ENCODE measurements around the gene MAP2K3.
"Not testable (repeated sequence)": the region's sequence is repeated elsewhere in the genome, so short reads cannot be mapped to it uniquely, and the experiment has no call there.

The MAP2K3 gene

DNA sequence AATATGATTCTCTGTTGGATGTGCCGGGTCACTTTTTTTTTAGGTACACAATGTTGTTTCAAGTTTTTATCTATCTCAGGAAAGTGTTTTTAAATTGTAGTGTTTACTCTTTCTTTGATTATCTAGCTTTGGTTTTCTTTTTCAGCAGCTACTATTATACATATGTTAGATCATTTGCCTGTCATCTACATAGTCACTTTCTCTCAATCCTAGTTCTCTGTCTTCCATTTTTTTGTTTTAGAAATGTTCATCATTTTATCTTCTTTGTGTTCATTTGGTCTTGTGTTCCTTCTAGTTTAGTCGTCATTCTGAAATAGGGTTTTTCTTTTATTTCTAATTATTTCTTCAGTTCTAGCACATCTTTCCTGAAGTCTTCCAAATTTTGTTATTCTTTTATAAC lies 44.3 kb downstream of the MAP2K3 start:
- DNase-seq (ENCODE audit: low read depth), result not testable (repeated sequence)

DNA sequence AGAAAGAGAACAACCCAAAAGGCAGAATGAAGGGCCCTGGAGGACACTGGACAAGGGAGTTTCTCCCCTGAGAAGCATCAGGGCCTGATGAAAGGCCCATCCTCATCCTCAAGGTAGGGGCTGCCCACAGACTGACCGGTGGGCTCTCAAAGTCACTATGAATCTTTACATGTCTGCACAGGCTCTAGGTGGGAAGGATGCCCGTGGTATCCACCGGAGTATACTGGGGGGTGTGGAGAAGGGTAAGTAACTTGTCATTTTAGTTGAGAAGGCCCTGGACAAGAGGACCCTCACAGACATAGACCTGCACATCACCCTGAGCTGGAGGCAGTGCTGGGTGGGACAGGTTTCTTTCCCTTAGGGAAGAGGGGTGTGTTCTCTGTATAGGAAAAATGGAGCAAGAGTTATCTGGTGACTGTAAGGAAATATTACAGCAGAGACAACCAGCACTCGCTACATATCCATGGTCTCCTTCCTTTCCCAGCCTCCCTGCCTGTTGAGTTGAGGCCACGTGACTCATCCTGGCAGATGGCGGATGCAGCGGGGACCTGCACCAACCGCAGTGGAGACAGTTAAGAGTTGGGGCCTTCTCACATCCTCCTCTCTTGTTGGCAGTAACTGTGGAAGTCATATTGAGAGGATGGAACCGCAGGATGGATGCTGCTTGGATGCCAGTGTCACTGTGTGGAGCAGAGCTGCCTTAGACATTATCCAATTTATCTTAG lies 46.1 kb downstream of the MAP2K3 start:
- no peak for DNase-seq (ENCODE audit: low read depth)

DNA sequence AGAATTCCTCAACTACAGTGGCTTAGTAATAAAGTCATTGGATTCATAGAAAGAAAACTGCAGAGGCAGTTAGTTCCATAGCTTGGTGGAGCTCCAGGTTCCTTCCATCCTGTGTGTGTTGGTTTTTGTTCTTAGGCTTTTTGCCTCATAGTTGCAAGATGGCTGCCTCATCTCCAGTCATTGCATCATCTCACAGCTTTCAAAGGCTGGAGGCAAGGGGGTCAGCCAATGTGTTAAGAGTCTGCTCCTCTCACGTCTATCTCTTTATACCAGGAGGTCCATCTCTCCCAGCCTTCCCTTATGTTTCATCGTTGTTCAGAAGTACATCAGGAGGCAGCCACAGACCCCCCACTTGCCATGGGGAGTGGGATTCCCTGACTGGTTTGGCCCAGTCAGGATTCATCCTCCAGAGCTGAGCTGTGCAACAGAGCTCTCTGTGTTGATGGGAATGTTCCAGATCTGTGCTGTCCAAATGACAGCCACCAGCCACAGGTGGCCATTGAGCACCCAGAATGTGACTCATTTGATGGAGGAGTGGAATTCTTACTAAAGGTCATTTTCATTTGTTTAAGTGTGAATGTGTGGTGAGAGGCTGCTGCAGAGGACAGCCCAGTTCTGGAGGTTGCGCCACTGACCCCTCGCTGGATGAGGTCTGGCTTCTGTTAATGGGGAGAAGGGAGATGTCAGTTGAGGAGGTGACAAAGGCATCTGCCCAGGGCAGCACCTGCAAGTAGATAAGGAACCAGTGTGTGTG lies 52.2 kb downstream of the MAP2K3 start:
- DNase-seq (ENCODE audit: low read depth), result not testable (repeated sequence)

DNA sequence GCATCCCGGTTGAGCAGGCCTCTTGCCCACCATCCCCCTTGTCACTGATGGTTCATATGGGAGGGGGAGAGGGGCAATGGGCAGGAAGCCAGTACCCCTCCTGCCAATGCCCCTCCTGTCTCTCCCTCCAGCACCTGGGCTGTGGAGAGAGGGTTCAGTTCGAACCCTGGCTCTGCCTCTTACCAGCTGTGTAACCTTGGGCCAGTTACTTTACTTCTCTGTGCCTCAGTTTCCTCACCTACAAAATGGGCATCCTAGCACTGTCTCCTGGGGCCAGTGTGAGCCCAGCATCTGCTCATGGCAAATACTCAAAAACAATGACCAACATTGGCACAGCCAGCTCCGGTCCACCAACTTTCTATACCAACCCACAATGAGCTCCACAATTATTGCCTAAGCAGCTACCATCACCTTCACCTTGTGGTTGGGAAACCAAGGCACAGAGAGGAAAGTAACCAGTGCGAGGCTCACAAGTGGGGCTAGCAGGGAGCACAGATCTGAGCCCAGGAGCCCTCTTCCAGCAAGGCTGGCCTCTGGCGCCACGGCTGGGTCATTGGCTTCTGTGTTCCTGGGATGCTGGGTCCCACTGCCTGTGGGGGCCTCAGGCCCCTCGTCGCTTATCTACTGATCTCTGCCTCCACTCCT lies 53.6 kb downstream of the MAP2K3 start:
- DNase-seq (ENCODE audit: low read depth), result not testable (repeated sequence)

DNA sequence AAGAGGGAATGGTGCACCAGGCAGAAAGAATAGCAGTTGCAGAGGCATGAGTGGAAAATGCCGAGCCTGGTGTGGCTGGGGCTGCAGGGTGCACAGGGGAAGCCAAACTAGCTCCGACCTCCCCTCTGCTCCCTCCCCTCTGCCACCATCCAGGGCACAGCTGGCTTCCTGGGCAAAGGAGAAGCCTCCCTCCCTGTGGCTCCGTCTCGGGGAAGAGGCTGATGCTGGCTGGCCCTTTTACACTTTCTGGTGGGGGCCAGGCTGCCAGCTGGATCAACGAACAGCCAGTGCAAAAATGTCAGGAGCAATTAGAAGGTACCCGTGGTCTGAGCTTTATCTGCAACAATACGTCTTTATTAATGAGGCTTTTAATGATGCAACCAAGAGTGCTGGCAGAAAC lies 54.5 kb downstream of the MAP2K3 start:
- no peak for DNase-seq (ENCODE audit: low read depth)

DNA sequence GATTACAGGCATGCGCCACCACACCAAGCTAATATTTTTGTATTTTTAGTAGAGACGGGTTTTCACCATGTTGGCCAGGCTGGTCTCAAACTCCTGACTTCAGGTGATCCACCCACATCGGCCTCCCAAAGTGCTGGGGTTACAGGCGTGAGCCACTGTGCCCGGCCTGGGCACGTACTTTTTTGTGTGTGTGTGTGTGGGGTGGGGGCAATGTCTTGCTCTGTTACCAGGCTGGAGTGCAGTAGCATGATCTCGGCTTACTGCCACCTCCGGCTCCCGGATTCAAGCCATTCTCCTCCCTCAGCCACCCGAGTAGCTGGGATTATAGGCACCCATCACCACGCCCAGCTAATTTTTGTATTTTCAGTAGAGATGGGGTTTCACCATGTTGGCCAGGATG lies 55.1 kb downstream of the MAP2K3 start:
- DNase-seq (ENCODE audit: low read depth), result not testable (repeated sequence)

DNA sequence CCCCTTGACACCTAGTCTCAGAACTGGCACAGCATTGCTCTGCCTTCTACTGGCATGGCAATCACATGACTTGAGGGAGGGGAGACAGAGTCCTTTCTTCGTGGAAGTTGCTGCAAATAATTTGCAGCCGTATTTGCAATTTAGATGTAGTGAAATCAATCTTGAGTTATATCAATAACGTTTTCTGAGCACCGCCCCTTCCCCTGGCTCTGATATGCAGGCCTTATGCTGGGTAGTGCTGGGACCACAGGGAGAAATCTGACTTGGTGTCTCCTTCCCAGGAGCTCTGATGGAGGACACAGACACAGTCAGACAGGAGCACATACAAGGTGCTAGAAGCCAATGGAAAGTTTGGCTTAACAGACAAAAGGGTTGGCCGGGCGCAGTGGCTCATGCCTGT lies 55.9 kb downstream of the MAP2K3 start:
- DNase-seq (ENCODE audit: low read depth), result not testable (repeated sequence)

DNA sequence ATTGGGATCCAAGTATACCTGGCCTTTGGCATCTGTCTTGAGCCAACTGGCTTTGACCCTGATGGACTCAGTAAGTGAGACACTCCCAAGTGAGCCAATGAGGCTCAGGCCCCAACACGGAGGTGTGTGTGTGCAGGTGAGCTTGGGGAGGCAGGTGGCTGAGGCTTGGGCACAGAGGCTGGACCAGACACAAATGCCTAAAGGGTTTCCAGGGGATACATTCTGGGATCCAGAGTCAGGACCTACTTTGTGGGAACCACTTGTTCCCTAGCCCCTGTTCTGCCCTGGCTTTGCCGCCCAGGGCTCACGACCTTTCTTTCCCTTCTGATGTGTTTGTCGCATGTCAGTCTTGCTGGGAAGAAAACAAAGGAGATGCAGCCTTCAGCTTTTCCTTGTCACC lies 56.8 kb downstream of the MAP2K3 start:
- DNase-seq (ENCODE audit: low read depth), result not testable (repeated sequence)

DNA sequence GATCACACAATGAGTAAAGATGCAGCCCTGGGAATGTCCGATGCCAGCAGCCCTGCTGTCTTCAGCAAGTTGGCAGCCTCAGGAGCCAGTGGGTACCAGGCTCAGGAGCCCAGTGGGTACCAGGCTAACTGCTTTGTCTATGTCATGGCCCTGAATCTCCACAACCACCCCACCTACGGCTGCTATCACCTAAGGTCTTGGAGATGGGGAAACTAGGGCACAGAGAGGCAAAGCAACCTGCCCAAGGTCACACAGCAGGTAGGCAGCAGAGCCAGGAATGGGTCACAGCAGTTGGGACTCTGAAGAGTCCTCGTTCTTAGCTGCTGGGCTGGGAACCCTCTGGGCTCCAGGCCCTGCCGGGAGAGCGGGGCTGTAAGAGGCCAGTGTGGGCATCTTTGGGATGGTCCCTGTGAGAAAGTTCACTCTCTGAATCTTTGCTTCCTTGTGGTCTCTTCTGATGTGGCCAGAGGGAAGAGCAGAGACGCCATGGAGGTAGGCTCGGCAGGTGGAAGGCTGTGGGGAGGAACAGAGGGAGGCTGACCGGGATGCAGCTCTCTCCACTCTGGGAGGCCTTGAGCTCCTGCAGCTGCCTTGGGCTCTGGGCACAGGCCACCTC lies 57.5 kb downstream of the MAP2K3 start:
- DNase-seq (ENCODE audit: low read depth), result not testable (repeated sequence)

DNA sequence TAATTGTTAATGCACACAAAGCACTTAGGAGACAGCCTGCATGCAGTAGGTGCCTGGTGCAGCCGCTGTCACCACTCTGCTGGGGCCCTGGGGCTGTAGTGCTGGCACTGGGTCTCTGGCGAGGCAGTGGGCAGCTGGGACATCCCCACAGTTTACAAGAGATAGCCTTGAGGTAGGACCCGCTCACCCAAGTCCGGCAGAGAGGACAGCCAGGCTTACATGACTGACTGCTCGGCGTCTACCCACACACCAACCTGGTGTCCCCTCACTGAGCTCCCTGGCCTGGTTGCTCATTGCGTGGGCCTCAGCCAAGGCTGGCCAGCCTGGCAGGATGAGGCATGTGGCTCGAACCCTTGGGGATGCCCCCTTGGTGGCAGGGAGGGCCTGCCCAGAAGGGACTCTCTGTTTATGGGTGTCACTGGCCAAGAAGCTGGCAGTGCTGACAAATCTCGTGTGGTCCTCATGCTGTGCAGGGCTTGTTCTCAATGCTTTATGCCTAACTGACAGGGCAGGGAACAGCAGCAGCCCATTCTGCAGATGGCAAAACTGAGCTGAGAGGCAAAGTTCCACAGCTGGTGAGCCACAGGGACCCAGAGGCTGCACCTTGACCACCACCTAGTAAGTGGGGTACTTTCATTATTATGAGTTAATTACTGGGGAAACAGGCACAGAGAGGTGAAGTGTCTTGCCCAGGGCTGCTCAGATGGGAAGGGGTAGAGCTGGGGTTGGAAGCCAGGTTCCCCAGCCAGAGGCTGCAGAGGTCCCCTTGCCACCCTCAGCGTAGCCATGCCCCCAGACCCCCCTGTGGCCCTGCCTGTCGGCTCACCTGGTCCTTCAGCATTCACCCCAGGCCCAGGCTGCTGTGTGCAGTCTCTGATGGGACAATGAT lies 58.8 kb downstream of the MAP2K3 start:
- DNase-seq (ENCODE audit: low read depth), result not testable (repeated sequence)

DNA sequence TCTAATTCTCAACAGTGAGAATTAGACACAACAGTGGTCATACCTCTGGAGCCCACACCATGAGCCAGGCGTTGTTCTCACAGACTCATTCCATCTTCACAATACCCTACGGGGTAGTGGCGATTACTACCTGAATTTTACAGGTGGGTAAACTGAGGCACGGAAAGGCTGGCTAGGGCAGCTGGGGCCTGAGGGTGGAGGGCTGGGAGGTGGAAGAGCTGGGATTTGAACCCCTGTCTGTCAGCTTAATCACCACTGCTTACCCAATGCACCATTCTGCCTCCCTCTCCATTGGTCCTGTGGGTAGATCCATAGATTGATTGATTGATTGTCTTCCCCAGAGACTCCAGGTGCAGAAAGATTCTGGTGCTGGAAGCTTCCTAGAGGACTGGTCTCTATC lies 60.3 kb downstream of the MAP2K3 start:
- not testable (repeated sequence) for DNase-seq (ENCODE audit: low read depth)

DNA sequence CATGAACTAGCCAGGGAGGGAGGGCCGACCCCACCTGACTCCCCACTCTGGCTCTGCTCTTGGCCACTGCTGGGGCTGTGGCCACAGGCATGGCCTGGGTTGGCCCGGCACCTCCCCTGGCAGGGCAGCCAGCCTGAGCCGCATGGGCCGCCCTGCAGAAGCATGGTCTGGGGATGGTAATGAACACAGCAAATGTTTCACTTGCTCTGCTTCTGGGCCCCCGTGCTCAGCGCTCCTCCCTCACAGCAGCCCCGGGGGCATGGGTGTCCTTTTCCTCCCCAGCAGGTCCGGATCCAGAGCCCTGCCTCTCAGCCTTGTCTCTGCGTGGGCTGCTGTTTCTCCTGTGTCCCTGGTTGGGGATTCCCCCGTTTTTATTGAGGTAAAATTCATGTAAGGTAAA lies 60.7 kb downstream of the MAP2K3 start:
- no peak for DNase-seq (ENCODE audit: low read depth)

DNA sequence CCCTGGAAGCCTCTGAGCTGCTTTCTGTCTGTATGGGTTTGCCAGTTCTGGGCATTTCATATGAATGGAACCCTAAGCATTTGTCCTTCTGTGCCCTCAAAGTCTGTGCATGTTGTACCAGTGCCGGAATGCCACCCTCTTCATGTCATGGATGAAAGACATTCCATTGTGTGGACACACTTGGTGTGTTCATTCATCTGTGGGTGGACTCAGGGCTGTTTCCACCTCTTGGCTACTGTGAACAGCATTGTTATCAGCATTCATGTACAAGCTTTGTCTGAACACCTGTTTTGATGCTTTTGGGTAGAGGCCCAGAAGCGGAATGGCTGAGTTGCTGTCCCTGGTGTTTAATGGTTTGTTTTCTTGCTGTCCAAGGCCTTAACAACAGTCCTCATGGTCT lies 61.6 kb downstream of the MAP2K3 start:
- not testable (repeated sequence) for DNase-seq (ENCODE audit: low read depth)

DNA sequence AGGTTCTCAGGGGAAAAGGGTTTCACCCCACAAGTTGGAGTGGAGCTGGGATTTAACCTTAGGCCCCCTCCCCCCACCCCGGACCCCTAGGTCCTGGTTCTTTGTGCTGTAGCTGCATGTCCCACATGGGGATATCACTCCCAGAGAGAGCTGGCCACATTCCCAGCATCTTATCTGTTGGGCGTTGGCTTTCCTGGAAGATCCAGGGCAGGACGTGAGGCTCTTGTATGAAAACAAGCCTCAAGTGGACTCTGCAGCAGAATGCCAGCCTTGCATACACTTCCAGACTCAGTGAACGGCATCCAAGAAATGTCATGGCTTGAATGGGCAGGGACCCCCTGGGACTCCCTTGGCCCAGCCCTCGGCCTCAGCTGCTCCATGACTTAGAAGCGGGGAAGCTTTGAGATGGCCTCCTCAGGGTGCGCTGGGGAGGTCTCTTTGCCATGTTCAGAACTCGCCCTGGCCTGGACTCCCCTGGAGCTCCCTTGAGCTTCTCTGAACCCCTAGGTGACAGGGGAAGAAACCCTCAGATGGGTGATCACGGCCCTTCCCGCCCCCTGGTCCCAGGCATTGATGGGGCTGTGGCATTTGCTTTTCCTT lies 62.2 kb downstream of the MAP2K3 start:
- DNase-seq (ENCODE audit: low read depth), result not testable (repeated sequence)

DNA sequence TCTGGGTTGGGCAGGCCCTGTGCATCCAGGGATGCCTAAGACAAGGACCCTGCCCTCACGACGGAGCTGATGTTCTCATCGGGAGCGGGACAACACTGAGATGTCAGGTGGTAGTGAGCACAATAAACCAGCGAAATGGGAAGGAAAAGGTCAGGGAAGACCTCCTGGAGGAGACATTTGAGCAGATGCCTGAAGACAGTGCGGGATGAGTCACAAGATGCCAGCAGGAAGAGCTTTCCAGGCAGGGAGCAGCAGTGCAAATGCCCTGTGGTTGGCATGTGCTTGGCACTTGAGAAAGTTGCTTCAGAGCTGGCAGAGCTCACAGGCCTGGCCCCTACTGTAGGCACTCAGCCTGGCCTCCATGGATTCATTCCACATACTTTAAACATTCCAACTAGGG lies 63.1 kb downstream of the MAP2K3 start:
- DNase-seq (ENCODE audit: low read depth), result not testable (repeated sequence)

DNA sequence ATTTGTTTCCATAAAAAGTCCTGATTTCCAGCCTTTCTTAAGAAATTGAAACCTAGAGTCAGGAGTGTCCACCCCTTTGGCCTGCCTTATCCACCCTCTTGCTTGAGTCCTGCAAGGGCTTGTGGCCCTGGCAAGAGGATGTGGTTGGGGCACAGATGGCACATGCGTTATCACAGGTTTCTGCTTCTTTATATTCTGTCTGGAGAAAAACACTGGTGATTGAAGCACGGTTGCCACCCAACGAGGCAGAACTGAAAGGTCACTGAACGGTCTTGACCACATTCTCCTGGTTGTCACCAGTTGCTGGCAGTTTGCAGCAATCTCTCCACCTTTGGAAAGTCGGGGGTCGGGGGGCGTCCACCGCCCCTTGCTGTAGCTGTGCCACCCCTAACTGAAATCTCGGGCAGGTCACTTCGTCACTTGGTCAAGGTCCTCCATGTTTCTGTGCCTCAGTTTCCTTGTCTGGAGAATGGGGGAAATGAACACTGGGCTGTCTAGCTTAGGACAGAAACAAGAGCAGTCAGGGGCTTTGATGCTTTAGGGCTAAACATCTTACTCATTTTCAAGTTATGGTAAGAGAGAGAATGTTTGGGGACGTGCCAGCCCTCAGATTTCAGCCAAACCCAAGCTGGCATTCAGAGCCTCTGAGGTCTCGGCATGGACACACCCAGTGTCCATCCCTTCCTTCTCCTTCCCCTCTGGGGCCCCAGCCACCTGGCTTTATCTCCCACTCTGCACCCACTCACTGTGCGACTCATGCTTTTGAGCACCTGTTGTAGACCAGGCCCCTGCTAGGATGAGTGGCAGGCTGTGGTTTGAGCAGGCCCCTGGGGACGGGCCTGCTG lies 63.8 kb downstream of the MAP2K3 start:
- not testable (repeated sequence) for DNase-seq (ENCODE audit: low read depth)

DNA sequence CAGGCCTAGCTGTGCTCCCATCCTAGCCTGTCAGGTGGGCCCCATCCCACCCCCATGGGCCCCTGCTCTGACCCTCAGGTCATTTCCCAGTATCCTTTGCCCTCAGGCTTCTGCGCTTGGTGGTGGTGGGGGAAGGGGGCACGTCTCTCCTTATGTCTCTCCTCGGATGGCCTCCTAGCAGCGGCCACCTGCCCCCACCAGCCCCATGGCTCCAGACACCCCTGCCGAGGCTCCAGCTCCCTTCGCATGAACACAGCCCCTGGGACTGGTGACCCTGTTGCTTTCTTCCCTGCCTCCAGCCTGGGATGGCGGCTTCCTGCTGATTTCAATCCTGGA lies 64.4 kb downstream of the MAP2K3 start:
- DNase-seq (ENCODE audit: low read depth), result not testable (repeated sequence)

DNA sequence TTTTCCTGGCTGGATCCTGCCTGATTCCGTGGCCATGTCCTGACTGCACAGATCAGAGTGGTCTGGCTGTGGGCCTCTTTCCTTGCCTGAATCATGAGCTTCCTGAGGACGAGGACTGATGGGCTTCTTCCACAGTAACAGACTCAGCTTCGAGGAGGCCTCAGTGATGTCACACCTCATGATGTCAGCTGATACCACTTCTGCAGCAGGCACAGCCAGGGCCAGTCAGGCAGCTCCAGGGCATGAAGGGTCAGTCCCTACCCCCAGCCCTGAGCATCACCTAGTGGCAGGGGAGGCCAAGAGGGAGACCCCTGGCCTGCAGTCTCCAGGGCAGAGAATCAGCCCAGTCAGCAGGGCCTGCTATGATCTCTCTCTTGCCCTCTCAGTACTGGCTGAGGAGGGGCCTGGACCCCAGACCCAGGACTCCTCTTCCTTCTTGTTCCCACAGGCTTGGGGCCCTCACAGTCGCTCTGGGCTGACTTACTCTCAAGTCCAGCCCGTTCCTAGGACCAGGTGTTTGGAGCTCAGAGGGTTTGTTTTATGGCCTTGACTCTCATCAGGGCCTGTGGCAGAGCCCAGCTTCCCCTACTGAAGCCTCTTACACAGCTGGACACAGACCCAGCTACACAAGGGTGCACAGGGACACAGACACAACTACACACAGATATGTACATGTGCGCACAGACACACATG lies 65.0 kb downstream of the MAP2K3 start:
- DNase-seq (ENCODE audit: low read depth), result not testable (repeated sequence)

DNA sequence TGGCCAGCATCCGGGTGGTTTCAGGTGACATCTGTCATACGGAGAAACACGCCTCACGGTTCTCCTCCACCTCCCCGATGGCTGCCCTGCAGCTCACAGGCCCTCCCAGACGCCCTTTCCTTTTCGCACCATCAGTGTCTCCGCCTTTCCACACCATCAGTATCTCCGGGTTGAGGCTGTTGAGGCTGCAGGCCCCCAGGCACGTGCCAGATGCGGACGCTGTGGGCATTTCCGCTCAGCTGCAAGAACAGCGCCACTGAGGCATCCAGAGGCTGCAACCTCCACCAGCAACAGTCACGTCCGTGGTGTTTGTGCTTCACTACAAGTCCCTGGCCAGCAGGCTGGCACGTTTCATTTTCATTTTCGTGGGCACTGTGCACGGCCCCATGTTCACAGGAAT lies 66.0 kb downstream of the MAP2K3 start:
- not testable (repeated sequence) for DNase-seq (ENCODE audit: low read depth)

Measured in fibroblast of the conjunctiva (primary cell).